Activated gamma-delta T cell (primary cell): ENCODE measurements around the gene RUNDC1.
"Not testable (repeated sequence)": the region's sequence is repeated elsewhere in the genome, so short reads cannot be mapped to it uniquely, and the experiment has no call there.

Experiments
- DNase-seq: peaks from one replicate; lab custom pipeline; 2025; lab: John Stamatoyannopoulos, UW
- total RNA-seq, 2 donors: gene quantifications; one replicate each; lab custom pipeline; 2026; lab: John Stamatoyannopoulos, UW

The RUNDC1 gene
- 50.4 to 55.7 reads per million in 2 donors for total RNA-seq

- peak; percentile 84 for DNase-seq
These were observed at the start of gene RUNDC1 for GRCh38 chr17:42980274-42980765. RUNDC1 (plus strand) TSS chr17:42980565; CDS start chr17:42980577, 12 bp downstream.

GRCh38 chr17:42937712-42938596, 42.4 kb upstream of the RUNDC1 start:
- DNase-seq: no peak

GRCh38 chr17:42944211-42944610, 36.2 kb upstream of the RUNDC1 start:
- DNase-seq: no peak

- DNase-seq: no peak
These were observed 33.6 kb upstream of the RUNDC1 start for GRCh38 chr17:42946812-42947211.

DNA sequence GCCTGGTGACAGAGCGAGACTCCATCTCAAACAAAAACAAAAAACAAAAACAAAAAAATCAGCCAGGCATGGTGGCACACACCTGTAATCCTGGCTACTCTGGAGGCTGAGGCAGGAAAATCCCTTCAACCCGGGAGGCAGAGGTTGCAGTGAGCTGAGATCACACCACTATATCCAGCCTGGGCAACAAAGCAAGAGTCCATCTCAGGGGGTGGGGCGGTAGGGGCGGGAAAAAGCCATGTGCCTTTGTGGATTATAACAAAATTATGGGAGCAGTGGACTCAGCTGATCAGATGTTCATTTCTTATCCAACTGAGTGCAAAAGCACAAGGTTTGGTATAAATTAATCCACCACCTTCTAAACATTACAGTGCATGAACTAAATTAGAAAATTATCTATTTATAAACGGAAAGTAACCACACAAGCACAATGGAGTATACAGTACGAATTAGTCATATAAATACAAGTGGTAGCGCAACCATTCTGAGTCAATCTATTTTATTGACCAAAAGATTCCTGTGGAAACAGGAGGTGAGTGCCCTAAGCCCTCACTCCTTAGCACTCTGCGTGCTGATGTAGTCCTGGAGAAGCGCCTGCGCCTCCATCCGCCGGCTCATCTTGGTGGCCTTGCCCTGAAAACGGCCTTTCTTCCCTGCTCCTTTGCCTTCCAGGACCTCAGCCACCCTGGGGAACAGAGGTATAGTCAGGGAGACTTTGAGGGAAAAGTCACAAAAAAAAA, 30.2 kb upstream of the RUNDC1 start:
- no peak for DNase-seq

GRCh38 chr17:42953669-42954068, 26.7 kb upstream of the RUNDC1 start:
- no peak for DNase-seq

DNA sequence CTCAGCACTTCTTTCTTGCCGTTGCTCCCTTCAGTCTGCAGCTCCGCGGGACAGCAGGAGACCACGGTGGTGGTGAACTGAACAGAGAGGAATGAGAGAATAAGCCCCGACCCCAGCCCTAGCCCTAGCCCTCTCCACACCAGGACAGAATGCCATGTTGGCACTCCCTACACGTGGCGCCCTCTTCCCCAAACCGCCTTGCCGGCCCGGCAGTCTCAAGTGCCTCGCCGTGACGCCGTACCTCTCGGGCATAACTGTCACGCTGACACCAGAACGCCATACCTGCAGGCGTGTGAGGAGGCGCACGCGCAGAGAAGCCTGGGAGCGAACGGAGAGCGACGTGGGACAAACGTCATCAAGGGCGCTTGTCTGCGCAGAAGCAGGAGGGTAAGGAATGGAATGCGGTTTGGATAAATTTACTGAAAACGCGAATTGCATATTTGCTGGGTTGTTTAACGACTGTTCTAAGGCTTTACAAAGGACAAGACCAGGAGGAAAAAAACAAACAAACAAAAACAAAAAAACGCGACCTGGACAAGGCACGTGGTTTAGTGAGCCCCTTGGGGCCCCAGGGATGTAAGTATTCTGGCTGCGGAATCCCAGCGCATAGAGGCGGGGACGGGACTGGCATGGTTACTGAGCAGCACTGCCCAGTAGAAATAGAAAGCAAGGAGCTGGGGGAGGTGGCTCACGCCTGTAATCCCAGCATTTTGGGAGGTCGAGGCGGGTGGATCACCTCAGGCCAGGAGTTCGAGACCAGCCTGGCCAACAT, 16.0 kb upstream of the RUNDC1 start, which contains the start of gene AARSD1:
Gene AARSD1 (minus strand): TSS at position 294 of the 772 bp plus-strand sequence. CDS start 14 bp downstream, at position 280.
- peak; percentile 80 for DNase-seq

DNA sequence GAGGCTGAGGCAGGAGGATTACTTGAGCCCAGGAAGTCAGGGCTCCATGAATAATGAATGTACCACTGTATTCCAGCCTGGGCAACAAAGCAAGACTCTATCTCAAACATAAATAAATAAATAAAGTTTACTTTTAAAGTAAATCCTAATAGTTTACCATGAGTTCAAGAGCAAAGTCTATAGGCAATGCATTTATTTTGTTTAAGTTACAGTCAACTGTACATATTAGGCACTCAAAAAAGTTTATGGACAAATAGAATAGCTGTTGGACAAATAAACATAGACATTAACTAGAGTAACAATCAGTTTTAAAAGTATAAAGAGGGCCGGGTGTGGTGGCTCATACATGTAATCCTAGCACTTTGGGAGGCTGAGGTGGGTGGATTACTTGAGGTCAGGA, 12.4 kb upstream of the RUNDC1 start:
- DNase-seq: no peak

DNA sequence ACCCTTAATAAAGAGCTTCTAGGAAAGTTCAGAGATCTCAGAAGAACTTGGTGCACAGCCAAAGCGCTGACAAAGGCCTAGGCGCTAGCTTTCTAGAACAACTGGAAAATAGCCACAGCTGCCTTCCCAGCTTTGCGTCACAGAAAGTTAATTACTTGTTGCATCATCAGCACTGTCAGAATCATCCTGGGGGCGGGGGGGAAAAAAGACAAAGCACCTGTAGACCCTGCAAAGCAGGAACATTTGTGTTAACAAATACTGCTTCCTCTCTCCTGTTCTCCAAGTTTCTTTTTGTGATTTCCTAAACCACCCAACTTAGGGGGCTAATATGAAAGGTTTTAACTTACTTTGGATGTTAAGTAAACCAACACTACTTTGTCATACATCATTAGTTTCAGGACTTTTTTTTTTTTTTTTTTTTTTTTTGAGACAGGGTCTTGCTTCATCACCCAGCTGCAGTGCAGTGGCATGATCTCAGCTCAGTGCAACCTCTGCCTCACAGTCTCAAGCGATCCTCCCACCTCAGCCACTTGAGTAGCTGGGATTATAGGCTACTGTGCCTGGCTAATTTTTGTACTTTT, 11.3 kb upstream of the RUNDC1 start:
- DNase-seq: no peak

- DNase-seq: no peak
These were observed 8.8 kb upstream of the RUNDC1 start for GRCh38 chr17:42971589-42971988.

DNA sequence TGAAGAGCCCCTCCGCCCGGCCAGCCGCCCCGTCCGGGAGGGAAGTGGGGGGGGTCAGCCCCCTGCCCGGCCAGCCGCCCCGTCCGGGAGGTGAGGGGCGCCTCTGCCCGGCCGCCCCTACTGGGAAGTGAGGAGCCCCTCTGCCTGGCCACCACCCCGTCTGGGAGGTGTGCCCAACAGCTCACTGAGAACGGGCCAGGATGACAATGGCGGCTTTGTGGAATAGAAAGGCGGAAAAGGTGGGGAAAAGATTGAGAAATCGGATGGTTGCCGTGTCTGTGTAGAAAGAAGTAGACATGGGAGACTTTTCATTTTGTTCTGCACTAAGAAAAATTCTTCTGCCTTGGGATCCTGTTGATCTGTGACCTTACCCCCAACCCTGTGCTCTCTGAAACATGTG, 7.0 kb upstream of the RUNDC1 start:
- DNase-seq: not testable (repeated sequence)

GRCh38 chr17:42975265-42975664, 5.1 kb upstream of the RUNDC1 start:
- no peak for DNase-seq

- DNase-seq: not testable (repeated sequence)
These were observed 4.7 kb upstream of the RUNDC1 start for GRCh38 chr17:42975701-42976100.

- no peak for DNase-seq
These were observed 673 bp upstream of the RUNDC1 start, which contains the start of gene PTGES3L for GRCh38 chr17:42979511-42980273. PTGES3L (minus strand) TSS chr17:42980080; CDS start chr17:42980053, 27 bp downstream.

DNA sequence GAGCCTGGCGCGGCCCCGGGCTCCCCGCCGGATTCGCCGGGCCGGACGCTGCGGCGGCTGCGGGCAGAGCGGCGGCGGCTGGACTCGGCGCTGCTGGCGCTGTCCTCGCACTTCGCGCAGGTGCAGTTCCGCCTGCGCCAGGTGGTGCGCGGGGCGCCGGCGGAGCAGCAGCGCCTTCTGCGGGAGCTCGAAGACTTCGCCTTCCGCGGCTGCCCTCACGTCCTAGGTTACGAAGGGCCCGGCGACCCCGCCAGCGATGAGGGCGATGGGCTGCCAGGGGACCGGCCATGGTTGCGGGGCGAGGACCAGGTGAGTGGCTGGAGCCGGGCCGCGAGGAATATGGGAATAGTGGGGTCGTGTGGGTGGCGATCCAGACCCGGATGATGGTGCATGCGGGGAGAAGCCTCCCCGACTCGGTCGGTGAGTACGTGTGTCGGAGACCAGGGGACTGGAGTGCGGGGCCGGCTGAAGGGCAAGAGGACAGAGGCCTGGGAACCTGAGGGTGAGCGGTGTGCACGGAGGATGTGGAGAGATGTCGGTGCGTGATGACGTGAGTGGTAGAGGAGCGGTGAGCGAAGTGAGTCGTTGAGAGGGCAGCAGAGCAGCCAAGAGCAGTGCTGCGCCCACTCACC, 517 bp downstream of the RUNDC1 start:
- peak; percentile 51 for DNase-seq

DNA sequence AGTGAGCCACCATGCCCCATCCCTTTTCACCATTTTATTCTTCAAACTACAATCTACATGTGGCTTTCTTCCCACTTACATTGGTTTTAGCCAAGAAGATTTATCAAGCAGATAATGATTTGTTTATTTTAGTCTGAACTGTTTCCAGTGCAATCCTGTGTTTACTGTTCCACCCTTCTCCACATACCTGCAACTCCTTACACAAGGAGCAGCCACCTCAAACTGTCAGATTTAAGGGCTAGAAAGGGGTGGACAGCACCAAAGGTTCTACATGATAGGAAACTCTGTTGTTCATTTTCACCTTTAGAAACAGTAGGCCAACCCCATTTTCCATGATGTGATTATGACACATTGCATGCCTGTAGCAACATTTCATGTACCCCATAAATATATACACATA, 1.9 kb downstream of the RUNDC1 start:
- no peak for DNase-seq

DNA sequence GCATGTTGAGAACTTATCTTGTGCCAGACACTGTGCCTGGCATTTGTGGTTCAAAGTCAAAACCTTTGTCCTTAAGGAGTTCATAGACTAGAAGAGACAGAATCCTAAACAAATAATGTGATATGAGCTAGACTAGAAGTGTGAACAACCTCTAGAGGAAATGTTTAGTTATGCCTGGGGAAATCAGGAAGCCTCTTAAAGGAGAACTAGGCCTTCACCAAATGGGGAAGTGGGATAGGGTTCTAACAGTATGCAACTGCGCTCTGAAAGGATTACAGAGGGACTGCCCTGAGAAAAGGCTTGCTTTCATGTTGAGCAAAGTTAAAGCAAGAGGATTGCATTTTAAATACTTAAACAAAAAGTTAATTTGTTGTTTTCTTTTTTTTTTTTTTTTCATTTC, 4.9 kb downstream of the RUNDC1 start:
- DNase-seq: no peak

DNA sequence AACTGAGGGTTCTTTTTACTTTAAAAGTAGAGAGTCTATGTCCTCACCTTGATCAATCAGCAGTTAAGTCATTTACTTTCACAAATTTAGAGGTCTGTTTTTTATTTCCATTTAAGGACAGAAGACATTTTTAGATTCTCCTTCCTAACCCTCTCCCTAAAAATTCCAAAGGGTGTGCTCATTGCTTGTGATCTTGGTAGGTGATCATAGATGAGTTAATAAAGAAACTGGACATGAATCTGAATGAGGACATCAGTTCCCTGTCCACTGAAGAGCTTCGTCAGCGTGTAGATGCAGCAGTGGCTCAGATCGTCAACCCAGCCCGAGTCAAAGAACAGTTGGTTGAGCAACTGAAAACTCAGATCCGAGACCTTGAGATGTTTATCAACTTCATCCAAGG, 8.8 kb downstream of the RUNDC1 start:
- no peak for DNase-seq

DNA sequence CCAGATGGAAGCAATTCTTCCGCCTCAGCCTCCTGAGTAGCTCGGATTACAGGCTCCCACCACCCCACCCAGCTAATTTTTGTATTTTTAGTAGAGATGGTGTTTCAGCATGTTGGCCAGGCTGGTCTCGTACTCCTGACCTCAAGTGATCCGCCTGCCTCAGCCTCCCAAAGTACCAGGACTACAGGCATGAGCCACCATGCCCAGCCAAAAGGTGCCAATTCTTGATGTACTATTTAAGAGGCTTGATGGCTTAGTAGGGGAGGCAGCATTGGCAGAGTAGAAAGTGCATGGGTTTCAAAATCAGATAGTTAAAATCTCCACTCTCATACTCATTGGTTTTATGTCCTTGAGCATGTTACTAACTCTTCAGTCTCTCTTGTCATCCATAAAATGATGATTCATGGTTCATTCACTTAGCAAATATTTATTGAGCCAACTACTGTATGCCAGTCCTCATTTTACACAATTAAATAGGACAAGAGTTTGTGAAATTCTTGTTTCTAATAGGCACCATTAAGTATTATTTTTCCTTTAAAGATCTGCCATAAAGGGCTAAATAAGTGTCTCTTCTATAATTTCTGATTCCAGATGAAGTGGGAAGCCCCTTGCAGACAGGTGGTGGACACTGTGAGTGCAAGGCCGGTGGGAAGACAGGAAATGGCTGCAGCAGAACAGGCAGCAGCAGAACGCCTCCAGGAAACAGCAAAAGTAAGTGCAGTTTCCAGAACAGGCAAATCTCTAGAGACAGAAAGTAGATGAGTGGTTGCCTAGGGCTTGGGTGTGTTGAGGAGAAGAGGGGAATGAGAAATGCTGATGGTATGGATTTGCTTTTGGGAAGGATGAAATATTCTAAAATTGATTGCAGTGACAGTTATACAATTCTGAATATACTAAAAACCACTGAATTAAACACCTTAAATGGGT, 9.6 kb downstream of the RUNDC1 start:
- DNase-seq: no peak
